ENCODE measurements around the gene PPP2R3A. TPM values are rescaled to one million over a fixed set of nuclear protein-coding genes. Genes with fewer than 3 reads are reported as not detected.
"Not testable (repeated sequence)": the region's sequence is repeated elsewhere in the genome, so short reads cannot be mapped to it uniquely, and the experiment has no call there.

Gene PPP2R3A
- total and polyA plus RNA-seq, 9 donors = 4.6 to 17.7 (median 12.2) TPM

DNA sequence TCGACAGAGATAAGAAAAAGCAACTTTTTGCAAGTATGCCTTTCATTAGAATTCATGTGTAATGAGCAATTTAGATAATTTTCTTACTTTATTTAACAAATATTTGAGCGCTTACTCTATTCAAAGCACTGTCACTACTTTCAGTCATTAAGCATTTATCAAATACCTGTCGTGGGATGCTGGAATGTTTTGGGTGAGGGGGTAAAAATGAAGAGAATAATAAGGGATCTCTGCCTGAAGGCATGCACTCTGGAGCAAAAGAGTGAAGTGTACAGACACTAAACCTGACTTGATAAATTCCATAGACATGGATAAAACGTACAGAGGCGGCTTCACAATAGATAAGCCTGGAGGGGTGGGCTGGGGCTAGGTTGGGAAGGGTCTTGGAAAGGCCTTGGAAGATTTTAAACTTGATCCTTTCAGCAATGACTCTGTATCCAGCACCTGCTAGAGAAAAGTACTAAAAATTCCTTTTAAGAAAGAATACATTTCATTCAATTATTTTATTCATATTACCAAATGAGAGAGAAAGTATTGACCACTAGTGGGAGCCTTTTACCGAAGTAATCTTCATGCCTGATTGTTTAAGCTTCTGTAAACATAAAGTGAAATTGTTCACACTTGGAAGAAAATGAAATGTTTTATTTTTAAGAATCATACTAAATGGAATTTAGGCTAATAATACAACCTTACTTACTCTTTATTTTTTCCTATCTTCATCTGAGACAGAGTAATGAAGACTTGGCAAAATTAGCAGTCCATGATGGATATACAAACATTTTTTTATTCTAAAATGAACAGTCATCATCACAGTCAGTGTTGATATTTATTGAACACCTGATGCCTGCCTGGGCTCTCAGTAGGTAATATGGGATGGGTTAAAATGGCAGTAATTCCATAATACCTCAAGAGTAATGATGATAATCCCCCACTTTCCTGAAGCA, 113.2 kb downstream of the PPP2R3A start:
- intact Hi-C loops (cut with DNase I) = loop anchor here (5.0 to 10.0 kb wide), 3 partner anchors 674 to 936 kb away; partner anchors contain the start of gene STAG1 (in 3 of the 4)
- Histone ChIP-seq H3K36me3 (no peaks in the 10 kb centered on the region), H3K27ac (no peak overlapping the region), H3K4me3 (no peak overlapping the region), H3K27me3 (no peaks in the 10 kb centered on the region), H3K4me1 (ENCODE audit: insufficient read depth) (no peaks in the 10 kb centered on the region), H3K9me3 (no peaks in the 10 kb centered on the region)
- DNase-seq = no peak
- WGBS, 3 donors = 65 to 70% (median 70%) methylated on average over 6 of the region's 6 CpGs
- no peak for TF ChIP-seq POLR2A (IDR thresholded peaks at IDR 0.05)
- TF ChIP-seq EP300 (IDR thresholded peaks at IDR 0.05) = no peak
- TF ChIP-seq, protein P1, sequence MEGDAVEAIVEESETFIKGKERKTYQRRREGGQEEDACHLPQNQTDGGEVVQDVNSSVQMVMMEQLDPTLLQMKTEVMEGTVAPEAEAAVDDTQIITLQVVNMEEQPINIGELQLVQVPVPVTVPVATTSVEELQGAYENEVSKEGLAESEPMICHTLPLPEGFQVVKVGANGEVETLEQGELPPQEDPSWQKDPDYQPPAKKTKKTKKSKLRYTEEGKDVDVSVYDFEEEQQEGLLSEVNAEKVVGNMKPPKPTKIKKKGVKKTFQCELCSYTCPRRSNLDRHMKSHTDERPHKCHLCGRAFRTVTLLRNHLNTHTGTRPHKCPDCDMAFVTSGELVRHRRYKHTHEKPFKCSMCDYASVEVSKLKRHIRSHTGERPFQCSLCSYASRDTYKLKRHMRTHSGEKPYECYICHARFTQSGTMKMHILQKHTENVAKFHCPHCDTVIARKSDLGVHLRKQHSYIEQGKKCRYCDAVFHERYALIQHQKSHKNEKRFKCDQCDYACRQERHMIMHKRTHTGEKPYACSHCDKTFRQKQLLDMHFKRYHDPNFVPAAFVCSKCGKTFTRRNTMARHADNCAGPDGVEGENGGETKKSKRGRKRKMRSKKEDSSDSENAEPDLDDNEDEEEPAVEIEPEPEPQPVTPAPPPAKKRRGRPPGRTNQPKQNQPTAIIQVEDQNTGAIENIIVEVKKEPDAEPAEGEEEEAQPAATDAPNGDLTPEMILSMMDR (IDR thresholded peaks at IDR 0.05) = peak in 2 of 3 donors; percentile 25 to 42

DNA sequence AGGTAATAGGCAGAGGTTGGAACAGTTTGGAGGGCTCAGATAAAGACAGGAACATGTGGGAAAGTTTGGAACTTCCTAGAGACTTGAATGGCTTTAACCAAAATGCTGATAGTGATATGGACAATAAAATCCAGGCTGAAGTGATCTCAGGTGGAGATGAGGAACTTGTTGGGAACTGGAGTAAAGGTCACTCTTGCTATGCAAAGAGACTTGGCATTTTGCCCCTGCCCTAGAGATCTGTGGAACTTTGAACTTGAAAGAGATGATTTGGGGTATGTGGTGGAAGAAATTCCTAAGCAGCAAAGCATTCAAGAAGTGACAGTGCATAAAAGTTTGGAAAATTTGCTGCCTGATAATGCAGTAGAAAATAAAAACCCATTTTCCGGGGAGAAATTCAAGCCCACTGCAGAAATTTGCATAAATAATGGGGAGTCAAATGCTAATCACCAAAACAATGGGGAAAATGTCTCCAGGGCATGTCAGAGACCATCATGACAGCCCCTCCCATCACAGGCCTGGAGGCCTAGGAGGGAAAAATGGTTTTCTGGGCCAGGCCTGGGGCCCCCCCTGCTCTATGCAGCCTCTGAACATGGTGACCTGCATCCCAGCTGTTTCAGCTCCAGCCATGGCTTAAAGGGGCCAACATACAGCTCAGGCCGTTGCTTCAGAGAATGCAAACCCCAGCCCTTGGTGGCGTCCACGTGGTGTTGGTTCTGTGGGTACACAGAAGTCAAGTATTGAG, 118.3 kb downstream of the PPP2R3A start:
- H3K9me3 ChIP-seq; H3K4me1 ChIP-seq (ENCODE audit: insufficient read depth); H3K27ac ChIP-seq; DNase-seq; H3K27me3 ChIP-seq; H3K36me3 ChIP-seq; H3K4me3 ChIP-seq: not testable (repeated sequence)
- intact Hi-C loops (cut with DNase I) = loop anchor here in 1 of 4 donors (5.0 kb wide), 1 partner anchor 928 kb away; no protein-coding TSS in a partner anchor
- WGBS, 3 donors = 93 to 98% (median 93%) methylated on average over 4 of the region's 4 CpGs

DNA sequence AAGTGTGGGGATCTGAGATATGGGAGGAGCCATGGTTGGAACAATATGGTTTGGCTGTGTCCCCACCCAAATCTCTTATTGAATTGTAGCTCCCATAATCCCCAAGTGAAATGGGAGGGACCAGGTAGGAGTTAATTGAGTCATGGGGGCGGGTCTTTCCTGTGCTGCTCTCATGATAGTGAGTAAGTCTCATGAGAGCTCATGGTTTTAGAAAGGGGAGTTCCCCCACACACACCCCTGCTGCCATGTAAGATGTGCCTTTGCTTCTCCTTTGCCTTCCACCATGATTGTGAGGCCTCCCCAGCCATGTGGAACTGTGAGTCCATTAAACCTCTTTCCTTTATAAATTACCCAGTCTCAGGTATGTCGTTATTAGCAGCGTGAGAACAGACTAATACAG, 119.5 kb downstream of the PPP2R3A start:
- H3K9me3 ChIP-seq; intact Hi-C loops (cut with DNase I); H3K36me3 ChIP-seq; H3K27me3 ChIP-seq; H3K4me1 ChIP-seq (ENCODE audit: insufficient read depth); H3K4me3 ChIP-seq; DNase-seq; H3K27ac ChIP-seq: not testable (repeated sequence)
- 96 to 100% (median 96%) methylated on average over 3 of the region's 3 CpGs for WGBS, 3 donors

DNA sequence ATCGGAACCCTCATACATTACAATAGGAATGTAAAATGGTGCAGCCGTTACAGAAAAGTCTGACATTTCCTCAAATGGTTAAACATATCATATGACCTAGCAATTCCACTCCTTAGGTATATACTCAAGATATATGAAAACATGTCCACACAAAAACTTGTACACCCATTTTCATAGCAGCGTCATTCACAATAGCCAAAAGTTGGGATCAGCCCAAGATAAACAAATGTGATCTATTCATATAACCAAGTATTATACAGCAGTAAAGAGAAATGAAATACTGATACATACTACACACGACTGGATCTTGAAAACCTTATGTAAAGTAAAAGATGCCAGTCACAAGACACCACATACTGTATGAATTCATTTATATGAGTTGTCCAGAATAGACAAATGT, 128.2 kb downstream of the PPP2R3A start:
- TF ChIP-seq, protein P1 (IDR thresholded peaks at IDR 0.05) = no peak
- TF ChIP-seq EP300 (IDR thresholded peaks at IDR 0.05) (no peak), POLR2A (IDR thresholded peaks at IDR 0.05) (no peak)
- WGBS, 3 donors = 93 to 94% (median 93%) methylated on average over 4 of the region's 4 CpGs
- H3K9me3 ChIP-seq = no peaks in the 10 kb centered on the region
- H3K4me3 ChIP-seq = no peak overlapping the region
- no peak overlapping the region for H3K27ac ChIP-seq
- no peak for DNase-seq
- intact Hi-C loops (cut with DNase I) = no loop called here
- H3K4me1 ChIP-seq (ENCODE audit: insufficient read depth) = no peaks in the 10 kb centered on the region
- no peaks in the 10 kb centered on the region for H3K27me3 ChIP-seq
- no peaks in the 10 kb centered on the region for H3K36me3 ChIP-seq

DNA sequence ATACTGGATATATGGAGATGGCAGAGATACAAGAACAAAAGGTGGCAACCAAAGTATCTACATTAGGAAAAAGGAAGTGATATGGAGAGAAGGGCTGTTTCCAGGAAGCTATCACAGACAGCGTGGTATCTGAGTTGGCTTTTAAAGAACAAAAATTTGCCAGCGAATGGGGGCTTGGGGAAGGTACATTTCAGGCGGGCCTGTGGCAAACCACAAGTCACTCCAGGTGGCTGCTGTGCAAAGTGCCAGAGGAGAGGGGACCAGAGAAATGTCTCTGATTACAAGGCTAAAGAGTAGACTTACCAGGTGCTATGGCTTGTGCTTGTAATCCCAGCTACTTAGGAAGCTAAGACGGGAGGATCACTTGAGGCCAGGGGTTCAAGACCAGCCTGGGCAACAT, 139.5 kb downstream of the PPP2R3A start:
- Histone ChIP-seq H3K4me3 (no peak overlapping the region), H3K9me3 (no peaks in the 10 kb centered on the region), H3K27me3 (no peaks in the 10 kb centered on the region), H3K36me3 (no peaks in the 10 kb centered on the region), H3K4me1 (ENCODE audit: insufficient read depth) (no peaks in the 10 kb centered on the region), H3K27ac (no peak overlapping the region)
- intact Hi-C loops (cut with DNase I) = no loop called here
- TF ChIP-seq POLR2A (IDR thresholded peaks at IDR 0.05) (no peak), EP300 (IDR thresholded peaks at IDR 0.05) (no peak)
- TF ChIP-seq, protein P1 (IDR thresholded peaks at IDR 0.05) = no peak
- whole genome bisulfite sequencing, 3 donors = 89 to 97% (median 94%) methylated on average over 4 of the region's 4 CpGs
- DNase-seq = no peak

All from ovary (tissue), 9 donors.